ENCODE data around the gene CCDC27. TPM values are rescaled to one million over a fixed set of nuclear protein-coding genes. Genes with fewer than 3 reads are reported as not detected.
A peak's percentile ranks its signal among the peaks of the same experiment; 100 is the strongest.

Gene CCDC27
- total RNA-seq, 4 donors from 2014 or later, result 0.13 TPM; not detected in 3

DNA sequence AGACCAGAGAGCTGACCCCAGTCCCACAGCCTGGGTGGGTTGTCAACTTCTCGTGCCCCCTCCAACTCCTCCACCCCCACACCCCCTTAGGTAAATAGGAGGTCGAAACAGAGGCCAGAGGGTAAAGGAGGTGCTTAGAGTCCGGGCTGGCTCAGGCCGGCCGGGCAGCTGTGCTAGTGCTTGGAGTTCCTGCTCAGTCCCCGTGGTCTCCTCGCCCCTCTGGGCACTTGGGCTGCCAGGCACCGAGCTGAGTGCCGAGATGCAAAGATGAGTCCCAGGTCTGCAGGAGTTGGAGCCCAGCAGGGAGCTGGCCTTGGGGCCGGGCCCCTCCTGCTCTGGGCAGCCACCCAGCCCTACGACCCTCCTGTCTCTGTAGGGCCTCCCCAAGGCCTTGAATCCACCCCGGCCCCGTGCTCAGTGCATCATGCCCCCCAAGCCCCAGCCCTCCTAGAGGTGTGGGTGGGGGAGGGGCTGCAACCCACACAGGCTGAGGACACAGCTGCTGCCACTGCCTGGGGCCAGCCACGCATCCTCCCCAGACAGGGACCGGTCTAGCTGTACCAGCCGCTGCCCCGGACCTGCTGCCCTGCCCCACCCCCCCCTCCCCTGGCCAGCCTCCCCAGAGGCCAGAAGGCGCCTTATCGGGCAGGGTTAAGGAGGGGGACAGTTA, 22.2 kb downstream of the CCDC27 start:
- TF ChIP-seq, protein P1, sequence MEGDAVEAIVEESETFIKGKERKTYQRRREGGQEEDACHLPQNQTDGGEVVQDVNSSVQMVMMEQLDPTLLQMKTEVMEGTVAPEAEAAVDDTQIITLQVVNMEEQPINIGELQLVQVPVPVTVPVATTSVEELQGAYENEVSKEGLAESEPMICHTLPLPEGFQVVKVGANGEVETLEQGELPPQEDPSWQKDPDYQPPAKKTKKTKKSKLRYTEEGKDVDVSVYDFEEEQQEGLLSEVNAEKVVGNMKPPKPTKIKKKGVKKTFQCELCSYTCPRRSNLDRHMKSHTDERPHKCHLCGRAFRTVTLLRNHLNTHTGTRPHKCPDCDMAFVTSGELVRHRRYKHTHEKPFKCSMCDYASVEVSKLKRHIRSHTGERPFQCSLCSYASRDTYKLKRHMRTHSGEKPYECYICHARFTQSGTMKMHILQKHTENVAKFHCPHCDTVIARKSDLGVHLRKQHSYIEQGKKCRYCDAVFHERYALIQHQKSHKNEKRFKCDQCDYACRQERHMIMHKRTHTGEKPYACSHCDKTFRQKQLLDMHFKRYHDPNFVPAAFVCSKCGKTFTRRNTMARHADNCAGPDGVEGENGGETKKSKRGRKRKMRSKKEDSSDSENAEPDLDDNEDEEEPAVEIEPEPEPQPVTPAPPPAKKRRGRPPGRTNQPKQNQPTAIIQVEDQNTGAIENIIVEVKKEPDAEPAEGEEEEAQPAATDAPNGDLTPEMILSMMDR (IDR thresholded peaks at IDR 0.05), result no peak
- TF ChIP-seq POLR2A (IDR thresholded peaks at IDR 0.05), result no peak
- Histone ChIP-seq H3K36me3 (peaks cover under 1 to 5% of the 10 kb centered on the region in 2 donors), H3K4me3 (replicated peaks in 1 of 3) (no peak overlapping the region), H3K27me3 (no peaks in the 10 kb centered on the region), H3K27ac (peak overlapping the region in 1 of 3 donors; percentile 80), H3K9me3 (no peaks in the 10 kb centered on the region), H3K4me1 (peaks cover 46 to 60% of the 10 kb centered on the region in 2 donors)
- intact Hi-C loops (cut with DNase I), result no loop called here
- no peak for DNase-seq
- WGBS, 2 donors, result 80 to 81% methylated on average over 9 to 11 of the region's 19 CpGs

DNA sequence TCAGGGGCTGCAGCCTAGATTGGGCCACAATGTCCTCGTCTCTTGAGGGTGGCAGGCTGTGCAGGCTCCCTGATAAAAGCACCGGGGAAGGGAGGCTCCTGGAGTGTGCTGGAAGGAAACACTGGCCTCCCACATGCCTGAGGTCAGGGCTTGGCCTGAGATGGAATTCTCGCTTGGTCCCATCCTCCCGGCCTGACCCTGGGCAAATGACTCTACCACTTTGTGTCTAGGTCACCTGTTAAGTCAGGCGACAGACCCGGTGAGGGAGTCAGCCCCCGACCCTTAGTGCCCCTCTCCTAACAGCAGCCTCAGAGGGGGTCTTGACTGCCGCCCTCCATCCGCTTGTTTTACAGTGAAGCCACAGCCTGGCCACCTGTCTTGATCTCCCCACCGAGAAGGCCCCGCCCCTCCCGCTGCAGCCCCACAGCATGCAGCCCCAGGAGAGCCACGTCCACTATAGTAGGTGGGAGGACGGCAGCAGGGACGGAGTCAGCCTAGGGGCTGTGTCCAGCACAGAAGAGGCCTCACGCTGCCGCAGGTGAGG, 22.8 kb downstream of the CCDC27 start:
- Histone ChIP-seq H3K27ac (peak overlapping the region in 1 of 3 donors; percentile 80), H3K4me3 (replicated peaks in 1 of 3) (no peak overlapping the region), H3K4me1 (peaks cover 46 to 60% of the 10 kb centered on the region in 2 donors), H3K27me3 (no peaks in the 10 kb centered on the region), H3K9me3 (no peaks in the 10 kb centered on the region), H3K36me3 (peaks cover 6 to 10% of the 10 kb centered on the region in 2 donors)
- intact Hi-C loops (cut with DNase I), result no loop called here
- WGBS, 2 donors, result 37% methylated on average over 14 of the region's 17 CpGs; no CpG with 5 or more reads in 1 of the 2 donors
- TF ChIP-seq POLR2A (IDR thresholded peaks at IDR 0.05), result peak in 1 of 2 donors; percentile 3
- TF ChIP-seq, protein P1 (IDR thresholded peaks at IDR 0.05), result no peak
- no peak for DNase-seq

GRCh38 chr1:3775490-3776230, 23.4 kb downstream of the CCDC27 start:
- 28% methylated on average over 10 of the region's 27 CpGs; no CpG with 5 or more reads in 1 of the 2 donors for WGBS, 2 donors
- H3K9me3 ChIP-seq, result no peaks in the 10 kb centered on the region
- no peaks in the 10 kb centered on the region for H3K27me3 ChIP-seq
- peak in 1 of 2 donors; percentile 1 for TF ChIP-seq POLR2A (IDR thresholded peaks at IDR 0.05)
- TF ChIP-seq, protein P1 (IDR thresholded peaks at IDR 0.05), result peak in 4 of 6 experiments; percentile 5 to 34 (median 26)
- peaks cover 46 to 60% of the 10 kb centered on the region in 2 donors for H3K4me1 ChIP-seq
- intact Hi-C loops (cut with DNase I), result no loop called here
- H3K4me3 ChIP-seq (replicated peaks in 1 of 3), result no peak overlapping the region
- H3K36me3 ChIP-seq, result peaks cover 9 to 17% of the 10 kb centered on the region in 2 donors
- peak; percentile 93 to 94 for DNase-seq
- H3K27ac ChIP-seq, result peak overlapping the region; percentile 13 to 80 (median 41)

DNA sequence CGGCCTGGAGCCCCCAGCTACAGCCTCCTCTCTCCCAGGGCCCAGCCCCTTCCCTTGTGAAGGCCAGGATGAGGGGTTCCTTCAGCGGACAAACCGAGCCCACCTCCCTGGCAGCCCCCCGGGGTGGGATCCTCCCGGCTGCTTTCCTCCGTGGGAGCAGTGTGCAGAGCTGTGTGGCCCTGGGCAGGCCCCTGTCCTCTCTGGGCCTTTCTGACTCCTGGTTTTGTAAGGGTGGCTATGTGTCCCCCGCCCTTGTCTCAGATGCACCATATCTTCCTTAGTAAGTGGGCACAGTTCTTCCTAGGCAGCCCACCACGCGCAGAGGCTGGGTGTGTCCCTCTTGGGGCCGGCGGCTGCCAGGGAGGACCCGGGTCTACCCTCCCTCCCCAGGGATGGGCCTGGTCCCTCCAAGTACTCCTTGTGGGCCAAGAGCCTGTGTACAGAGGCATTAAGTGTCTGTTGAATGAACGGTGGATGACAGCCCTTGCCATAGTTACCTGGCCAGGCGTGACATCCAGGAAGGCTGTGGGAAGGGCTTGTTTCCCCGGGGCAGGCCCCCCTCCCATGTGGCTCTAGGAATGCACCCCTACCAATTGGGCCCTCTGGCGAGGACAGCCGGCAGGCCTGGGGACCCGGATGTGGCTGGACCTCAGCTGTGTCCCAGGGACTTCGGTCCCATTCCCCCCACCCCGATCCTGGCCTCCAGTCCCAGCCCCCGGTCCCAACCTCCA, 24.1 kb downstream of the CCDC27 start:
- H3K4me1 ChIP-seq, result peaks cover 41 to 55% of the 10 kb centered on the region in 2 donors
- 35 to 42% methylated on average over 5 to 6 of the region's 21 CpGs for WGBS, 2 donors
- H3K9me3 ChIP-seq, result no peaks in the 10 kb centered on the region
- peak; percentile 86 to 90 for DNase-seq
- H3K4me3 ChIP-seq (replicated peaks in 1 of 3), result no peak overlapping the region
- peak overlapping the region; percentile 65 to 82 (median 80) for H3K27ac ChIP-seq
- H3K36me3 ChIP-seq, result peaks cover 15 to 24% of the 10 kb centered on the region in 2 donors
- intact Hi-C loops (cut with DNase I), result no loop called here
- TF ChIP-seq POLR2A (IDR thresholded peaks at IDR 0.05), result no peak
- TF ChIP-seq, protein P1 (IDR thresholded peaks at IDR 0.05), result no peak
- no peaks in the 10 kb centered on the region for H3K27me3 ChIP-seq
